NB4 (cell line): ENCODE results near the gene TEP1.

Experiments used
- CTCF ChIP-seq: IDR thresholded peaks from one replicate; pipeline ENCODE4 v1.5.1; 2012; ENCODE audit warnings: low read depth, low read length
- MYC ChIP-seq: IDR thresholded peaks from 2 replicates; pipeline ENCODE4 v1.6.1; 2011; ENCODE audit warnings: low read depth, low read length
- POLR2A ChIP-seq: IDR thresholded peaks from 2 replicates; pipeline ENCODE4 v1.6.1; 2011; ENCODE audit warnings: mild to moderate bottlenecking; ENCODE audit not compliant: insufficient read length; ENCODE audit errors: extremely low read depth

GRCh38 chr14:20372796-20373195 lies 40.5 kb downstream of the TEP1 start:
- TF ChIP-seq CTCF: no peak
- no peak for TF ChIP-seq POLR2A
- no peak for TF ChIP-seq MYC
